ENCODE data around the gene NFAM1.

- TF ChIP-seq EZH2 (IDR thresholded peaks at IDR 0.05) (no peak), POLR2AphosphoS5 (IDR thresholded peaks at IDR 0.05; ENCODE audit: borderline replicate concordance, low read depth, low read length) (no peak)
Observed at GRCh38 chr22:42380769-42381551, 51.2 kb downstream of the NFAM1 start.
